GM12865 (cell line): ENCODE results near the gene LSM11.

Experiments
- DNase-seq: peaks from one replicate; pipeline ENCODE4 v3.0.0; 2010; ENCODE audit warnings: low read depth
- H3K4me3 ChIP-seq: 2 replicates; pipeline ENCODE4 v1.5.1; 2011; ENCODE audit warnings: mild to moderate bottlenecking, low read depth, low read length, control low read depth
- CTCF ChIP-seq: IDR thresholded peaks from 2 replicates; pipeline ENCODE4 v1.5.1; 2011; ENCODE audit warnings: low read length, control low read depth, low read depth, inconsistent platforms; ENCODE audit not compliant: insufficient read depth; ENCODE audit errors: missing control alignments

The LSM11 gene

GRCh38 chr5:157800137-157800536, 56.6 kb downstream of the LSM11 start:
- no peak overlapping the region for H3K4me3 ChIP-seq
- DNase-seq = no peak
- no peak for TF ChIP-seq CTCF

- no peak for DNase-seq
- no peak overlapping the region for H3K4me3 ChIP-seq
- TF ChIP-seq CTCF = no peak
Observed at GRCh38 chr5:157802736-157803135, 59.2 kb downstream of the LSM11 start.

- TF ChIP-seq CTCF = no peak
- DNase-seq = no peak
- H3K4me3 ChIP-seq = no peak overlapping the region
Observed at GRCh38 chr5:157808043-157808442, 64.5 kb downstream of the LSM11 start.
